ENCODE results near the gene PRDX2.

PRDX2 gene

GRCh38 chr19:12783291-12783848 lies 18.2 kb downstream of the PRDX2 start:
- no peak overlapping the region for H3K27ac ChIP-seq (ENCODE audit: low read length)
- no peaks in the 10 kb centered on the region for H3K36me3 ChIP-seq (ENCODE audit: insufficient read depth, low read depth, low read length)
- no peaks in the 10 kb centered on the region for H3K27me3 ChIP-seq (ENCODE audit: insufficient read depth, low read length)
- H3K4me1 ChIP-seq (ENCODE audit: insufficient read depth, low read length): peaks cover 19% of the 10 kb centered on the region; the same call in 1 of the 2 replicates
- peak overlapping the region; percentile 66; the same call in 1 of the 2 replicates for H3K9ac ChIP-seq (ENCODE audit: low read depth, low read length)
- H3K9me3 ChIP-seq (ENCODE audit: insufficient read depth, low read depth, low read length): no peaks in the 10 kb centered on the region
- peak overlapping the region; percentile 70; the same call in 1 of the 2 replicates for H3K4me3 ChIP-seq (ENCODE audit: low read length)

GRCh38 chr19:12782424-12783290 lies 18.9 kb downstream of the PRDX2 start:
- H3K9me3 ChIP-seq (ENCODE audit: insufficient read depth, low read depth, low read length): no peaks in the 10 kb centered on the region
- H3K9ac ChIP-seq (ENCODE audit: low read depth, low read length): peak overlapping the region; percentile 66; the same call in 1 of the 2 replicates
- peaks cover 17% of the 10 kb centered on the region; the same call in 1 of the 2 replicates for H3K4me1 ChIP-seq (ENCODE audit: insufficient read depth, low read length)
- H3K27me3 ChIP-seq (ENCODE audit: insufficient read depth, low read length): no peaks in the 10 kb centered on the region
- no peaks in the 10 kb centered on the region for H3K36me3 ChIP-seq (ENCODE audit: insufficient read depth, low read depth, low read length)
- no peak overlapping the region for H3K27ac ChIP-seq (ENCODE audit: low read length)
- H3K4me3 ChIP-seq (ENCODE audit: low read length): peak overlapping the region; percentile 70; the same call in 1 of the 2 replicates

- no peak overlapping the region for H3K27ac ChIP-seq (ENCODE audit: low read length)
- no peak overlapping the region; the same call in 1 of the 2 replicates for H3K9ac ChIP-seq (ENCODE audit: low read depth, low read length)
- no peaks in the 10 kb centered on the region for H3K9me3 ChIP-seq (ENCODE audit: insufficient read depth, low read depth, low read length)
- peaks cover 17% of the 10 kb centered on the region; the same call in 1 of the 2 replicates for H3K4me1 ChIP-seq (ENCODE audit: insufficient read depth, low read length)
- H3K36me3 ChIP-seq (ENCODE audit: insufficient read depth, low read depth, low read length): no peaks in the 10 kb centered on the region
- no peaks in the 10 kb centered on the region for H3K27me3 ChIP-seq (ENCODE audit: insufficient read depth, low read length)
- peak overlapping the region; percentile 70; the same call in 1 of the 2 replicates for H3K4me3 ChIP-seq (ENCODE audit: low read length)
These were observed 19.5 kb downstream of the PRDX2 start for GRCh38 chr19:12782174-12782423.

GRCh38 chr19:12779162-12779993 lies 22.2 kb downstream of the PRDX2 start:
- peaks cover 19% of the 10 kb centered on the region; the same call in 1 of the 2 replicates for H3K4me1 ChIP-seq (ENCODE audit: insufficient read depth, low read length)
- peak overlapping the region; percentile 64; the same call in 1 of the 2 replicates for H3K9ac ChIP-seq (ENCODE audit: low read depth, low read length)

GRCh38 chr19:12778905-12779161 lies 22.8 kb downstream of the PRDX2 start:
- Histone ChIP-seq H3K9ac (ENCODE audit: low read depth, low read length) (peak overlapping the region; percentile 64; the same call in 1 of the 2 replicates), H3K27ac (ENCODE audit: low read length) (no peak overlapping the region), H3K4me3 (ENCODE audit: low read length) (peak overlapping the region; percentile 88), H3K27me3 (ENCODE audit: insufficient read depth, low read length) (no peaks in the 10 kb centered on the region), H3K36me3 (ENCODE audit: insufficient read depth, low read depth, low read length) (0 out of 2 replicates have a peak, but pooled peaks cover 5% of the 10 kb centered on the region), H3K4me1 (ENCODE audit: insufficient read depth, low read length) (peaks cover 20% of the 10 kb centered on the region; the same call in 1 of the 2 replicates), H3K9me3 (ENCODE audit: insufficient read depth, low read depth, low read length) (no peaks in the 10 kb centered on the region)

More at GRCh38 chr19:12779162-12779993, 22.2 kb downstream of the PRDX2 start:
- Histone ChIP-seq H3K27me3 (ENCODE audit: insufficient read depth, low read length) (no peaks in the 10 kb centered on the region), H3K36me3 (ENCODE audit: insufficient read depth, low read depth, low read length) (0 out of 2 replicates have a peak, but pooled peaks cover 2% of the 10 kb centered on the region), H3K4me3 (ENCODE audit: low read length) (peak overlapping the region; percentile 88), H3K9me3 (ENCODE audit: insufficient read depth, low read depth, low read length) (no peaks in the 10 kb centered on the region), H3K27ac (ENCODE audit: low read length) (no peak overlapping the region)

- Histone ChIP-seq H3K27ac (ENCODE audit: low read length) (no peak overlapping the region), H3K9ac (ENCODE audit: low read depth, low read length) (peak overlapping the region; percentile 64; the same call in 1 of the 2 replicates), H3K4me1 (ENCODE audit: insufficient read depth, low read length) (peaks cover 16% of the 10 kb centered on the region; the same call in 1 of the 2 replicates), H3K4me3 (ENCODE audit: low read length) (peak overlapping the region; percentile 88), H3K36me3 (ENCODE audit: insufficient read depth, low read depth, low read length) (0 out of 2 replicates have a peak, but pooled peaks cover 5% of the 10 kb centered on the region), H3K9me3 (ENCODE audit: insufficient read depth, low read depth, low read length) (no peaks in the 10 kb centered on the region), H3K27me3 (ENCODE audit: insufficient read depth, low read length) (no peaks in the 10 kb centered on the region)
These were observed 23.3 kb downstream of the PRDX2 start for GRCh38 chr19:12778017-12778904.

- Histone ChIP-seq H3K4me1 (ENCODE audit: insufficient read depth, low read length) (peaks cover 16% of the 10 kb centered on the region; the same call in 1 of the 2 replicates), H3K4me3 (ENCODE audit: low read length) (peak overlapping the region; percentile 88), H3K9ac (ENCODE audit: low read depth, low read length) (peak overlapping the region; percentile 64; the same call in 1 of the 2 replicates), H3K36me3 (ENCODE audit: insufficient read depth, low read depth, low read length) (0 out of 2 replicates have a peak, but pooled peaks cover 5% of the 10 kb centered on the region), H3K27me3 (ENCODE audit: insufficient read depth, low read length) (no peaks in the 10 kb centered on the region), H3K9me3 (ENCODE audit: insufficient read depth, low read depth, low read length) (no peaks in the 10 kb centered on the region), H3K27ac (ENCODE audit: low read length) (no peak overlapping the region)
These were observed 24.2 kb downstream of the PRDX2 start for GRCh38 chr19:12777217-12778016.

- Histone ChIP-seq H3K9ac (ENCODE audit: low read depth, low read length) (peak within 1 kb of the TSS; percentile 85), H3K9me3 (ENCODE audit: insufficient read depth, low read depth, low read length) (no peaks in the 10 kb centered on the region), H3K27ac (ENCODE audit: low read length) (peak within 1 kb of the TSS; percentile 67), H3K4me1 (ENCODE audit: insufficient read depth, low read length) (peaks cover 16% of the 10 kb centered on the region; the same call in 1 of the 2 replicates), H3K36me3 (ENCODE audit: insufficient read depth, low read depth, low read length) (peaks cover 10% of the 10 kb centered on the region; the same call in 1 of the 2 replicates), H3K4me3 (ENCODE audit: low read length) (peak within 1 kb of the TSS; percentile 83), H3K27me3 (ENCODE audit: insufficient read depth, low read length) (no peaks in the 10 kb centered on the region; the same call in 1 of the 2 replicates)
These were observed 26.7 kb downstream of the PRDX2 start, which contains the start of gene HOOK2 for GRCh38 chr19:12774588-12775555. Gene HOOK2, minus strand, starts transcription at chr19:12775552. Its CDS starts 103 bp downstream, at chr19:12775449.

GRCh38 chr19:12773571-12773970 lies 28.0 kb downstream of the PRDX2 start:
- peaks cover 6% of the 10 kb centered on the region; the same call in 1 of the 2 replicates for H3K4me1 ChIP-seq (ENCODE audit: insufficient read depth, low read length)
- no peak overlapping the region for H3K4me3 ChIP-seq (ENCODE audit: low read length)
- no peak overlapping the region for H3K9ac ChIP-seq (ENCODE audit: low read depth, low read length)
- H3K36me3 ChIP-seq (ENCODE audit: insufficient read depth, low read depth, low read length): peaks cover 10% of the 10 kb centered on the region; the same call in 1 of the 2 replicates
- H3K27me3 ChIP-seq (ENCODE audit: insufficient read depth, low read length): no peaks in the 10 kb centered on the region; the same call in 1 of the 2 replicates
- no peaks in the 10 kb centered on the region for H3K9me3 ChIP-seq (ENCODE audit: insufficient read depth, low read depth, low read length)
- no peak overlapping the region for H3K27ac ChIP-seq (ENCODE audit: low read length)

All from iPS-20b (cell line).